Left lung (tissue), 10 donors: ENCODE results near the gene PPM1H. TPM values are rescaled to one million over a fixed set of nuclear protein-coding genes. Genes with fewer than 3 reads are reported as not detected.

Experiments
- ATAC-seq: fragments of 200-7000 bp; cut with Tn5 transposase; one replicate; pipeline ENCODE4 v1.9.1; 2020; ENCODE audit warnings: moderate library complexity
- DNase-seq, 4 donors: peaks; one replicate each; pipeline ENCODE4 v3.0.0-alpha.2; 2013 to 2020
- H3K27ac ChIP-seq, 2 donors: fragments of 200-600 bp; sonication (generic) in 1 of 2; one replicate each; pipeline versions ENCODE4 v1.5.0 to v1.8.0; 2020 to 2021
- H3K27me3 ChIP-seq, 2 donors: fragments of 200-600 bp; sonication (generic) in 1 of 2; one replicate each; pipeline versions ENCODE4 v1.5.0 to v1.8.0; 2020 to 2021
- H3K36me3 ChIP-seq, 2 donors: fragments of 200-600 bp; sonication (generic) in 1 of 2; one replicate each; pipeline versions ENCODE4 v1.5.0 to v1.8.0; 2020 to 2021
- H3K4me1 ChIP-seq, 2 donors: fragments of 200-600 bp; one replicate each; pipeline ENCODE4 v1.8.0; 2021
- H3K4me3 ChIP-seq, 2 donors: fragments of 200-600 bp; sonication (generic) in 1 of 2; one replicate each; pipeline versions ENCODE4 v1.5.0 to v1.8.0; 2020 to 2021; ENCODE audit warnings: mild to moderate bottlenecking in 1 of 2
- H3K9me3 ChIP-seq, 2 donors: fragments of 200-600 bp; sonication (generic) in 1 of 2; one replicate each; pipeline versions ENCODE4 v1.5.0 to v1.8.0; 2020 to 2021
- CTCF ChIP-seq, 2 donors: fragments of 200-600 bp; sonication (generic) in 1 of 2; IDR thresholded peaks; one replicate each; pipeline versions ENCODE4 v1.5.0 to v1.8.0; 2021; ENCODE audit warnings: antibody characterized with exemption in 2 of 2
- intact Hi-C, 2 donors: fragments of 100-400 bp; cut with DNase I; formaldehyde crosslinking; loops; one replicate each; pipeline versions ENCODE4 v1.11.2 to v1.14.2; 2022
- polyA plus RNA-seq, 6 donors: library from polyadenylated mRNA; unstranded; fragments of 120-200 nt; gene quantifications; one replicate each; pipeline ENCODE4 v1.2.1, GENCODE V29; 2013; ENCODE audit not compliant: insufficient read length in 6 of 6
- total RNA-seq, 2 donors: library from RNA; stranded (reverse); fragmentation: NEBNext Ultra II Directional; extraction: Animal tissue kit (Norgen Biotek cat#: 25700); gene quantifications; one replicate each; pipeline ENCODE4 v1.2.1, GENCODE V29; 2021
- donor health status: DM: no; HTN: yes; CAD: no.
- donor health status: DM: no; HTN: no; CAD: no.

The PPM1H gene
- total and polyA plus RNA-seq, 8 donors: 5.9 to 12.7 (median 10.6) TPM

DNA sequence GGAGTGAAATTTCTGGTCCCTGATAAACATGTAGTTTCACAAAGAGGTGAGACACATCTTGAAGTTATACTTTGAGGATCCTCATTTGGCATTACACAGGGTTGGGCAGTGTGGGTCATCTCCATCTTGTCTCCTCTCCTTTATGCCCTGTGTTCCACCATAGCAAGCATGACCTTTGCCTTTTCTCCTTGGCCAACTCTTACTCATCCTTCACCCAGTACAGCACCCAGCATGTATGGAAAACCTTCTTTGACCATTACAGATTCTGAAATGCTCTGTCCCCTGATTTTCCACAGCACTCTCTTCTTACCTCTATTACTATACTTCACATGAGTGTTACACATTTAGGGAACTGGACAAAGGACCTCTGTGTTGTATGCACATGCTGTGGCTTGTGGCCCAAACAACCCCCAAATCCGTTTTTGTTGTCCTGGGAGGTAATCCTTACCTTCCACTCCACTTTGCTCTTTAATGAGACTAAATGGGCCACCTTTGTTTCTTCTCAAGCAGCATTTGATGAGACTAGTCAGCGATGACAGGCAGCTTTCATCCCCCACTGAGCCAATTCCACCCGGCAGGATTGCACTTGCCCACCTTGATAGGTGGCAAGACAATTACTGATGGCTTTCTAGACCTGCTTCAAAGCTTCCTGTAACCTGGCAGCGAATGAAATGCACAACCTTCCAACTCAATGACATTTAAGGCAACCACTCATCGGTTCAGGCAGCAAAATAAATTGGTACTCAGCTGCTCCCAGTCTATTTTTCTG is 304.8 kb downstream of the PPM1H start:
- no peak overlapping the region for H3K27ac ChIP-seq
- DNase-seq (no peak), ATAC-seq (no peak)
- no peaks in the 10 kb centered on the region for H3K36me3 ChIP-seq
- intact Hi-C loops: no loop called here
- H3K4me3 ChIP-seq: no peak overlapping the region
- H3K27me3 ChIP-seq: peaks cover 0 to 31% of the 10 kb centered on the region in 2 donors
- TF ChIP-seq CTCF (IDR thresholded peaks at IDR 0.05): no peak
- no peaks in the 10 kb centered on the region for H3K9me3 ChIP-seq
- peaks cover 5 to 19% of the 10 kb centered on the region in 2 donors for H3K4me1 ChIP-seq

GRCh38 chr12:62629413-62629812 is 305.5 kb downstream of the PPM1H start:
- TF ChIP-seq CTCF (IDR thresholded peaks at IDR 0.05): no peak
- ATAC-seq (no peak), DNase-seq (no peak)
- Histone ChIP-seq H3K4me1 (peaks cover 5 to 24% of the 10 kb centered on the region in 2 donors), H3K27me3 (peaks cover 0 to 31% of the 10 kb centered on the region in 2 donors), H3K4me3 (no peak overlapping the region), H3K27ac (no peak overlapping the region), H3K9me3 (no peaks in the 10 kb centered on the region), H3K36me3 (no peaks in the 10 kb centered on the region)
- intact Hi-C loops: no loop called here

- intact Hi-C loops: no loop called here
- ATAC-seq: no peak
- H3K27me3 ChIP-seq: peaks cover 0 to 12% of the 10 kb centered on the region in 2 donors
- H3K27ac ChIP-seq: no peak overlapping the region
- no peak for DNase-seq
- H3K9me3 ChIP-seq: no peaks in the 10 kb centered on the region
- no peak for TF ChIP-seq CTCF (IDR thresholded peaks at IDR 0.05)
- H3K36me3 ChIP-seq: no peaks in the 10 kb centered on the region
- no peak overlapping the region for H3K4me3 ChIP-seq
- H3K4me1 ChIP-seq: peaks cover 1 to 16% of the 10 kb centered on the region in 2 donors
These were observed 307.8 kb downstream of the PPM1H start for GRCh38 chr12:62627181-62627580.

DNA sequence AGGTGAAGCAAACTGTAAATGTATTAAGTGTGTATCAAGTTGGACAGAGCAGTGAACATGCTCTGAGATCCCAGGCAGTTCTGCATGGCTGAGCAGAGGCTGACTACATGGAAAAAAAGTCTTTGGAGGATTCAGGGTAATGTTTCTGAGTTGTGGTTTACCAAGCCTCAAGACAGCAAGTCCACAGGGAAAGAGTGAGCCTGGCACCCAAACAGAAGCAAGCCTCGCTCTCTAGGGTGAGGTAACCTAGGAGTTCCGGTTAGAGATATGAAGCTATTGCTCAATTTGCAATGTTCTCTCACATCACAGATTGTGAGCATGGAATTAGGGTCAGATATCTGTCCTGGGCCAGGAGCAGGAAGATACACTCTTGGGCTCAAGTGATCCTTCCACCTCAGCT is 309.7 kb downstream of the PPM1H start:
- Histone ChIP-seq H3K4me3 (no peak overlapping the region), H3K9me3 (no peaks in the 10 kb centered on the region), H3K36me3 (no peaks in the 10 kb centered on the region), H3K27ac (no peak overlapping the region), H3K27me3 (no peaks in the 10 kb centered on the region), H3K4me1 (peaks cover 0 to 7% of the 10 kb centered on the region in 2 donors)
- no peak for TF ChIP-seq CTCF (IDR thresholded peaks at IDR 0.05)
- intact Hi-C loops: no loop called here
- no peak for DNase-seq
- ATAC-seq: peak; percentile 54

DNA sequence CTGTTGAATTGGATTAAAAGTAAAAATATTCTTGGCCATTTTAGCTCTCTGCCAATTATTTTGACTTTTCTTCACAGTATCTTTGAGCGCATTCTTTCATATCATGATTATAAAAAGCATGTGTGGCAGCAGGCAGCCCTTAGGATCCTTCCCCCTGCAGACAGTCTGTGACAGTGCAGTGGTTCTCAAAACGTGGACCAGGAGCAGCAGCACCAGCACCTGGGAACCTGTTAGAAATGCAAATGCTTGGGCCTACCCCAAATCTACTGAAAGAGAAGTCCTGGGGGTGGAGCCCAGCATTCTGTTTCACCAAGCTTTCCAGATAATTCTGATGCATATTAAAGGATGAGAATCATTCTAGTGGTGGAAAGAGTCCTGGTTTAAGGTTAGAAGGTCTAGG is 312.8 kb downstream of the PPM1H start:
- Histone ChIP-seq H3K4me1 (peaks cover 0 to 7% of the 10 kb centered on the region in 2 donors), H3K36me3 (no peaks in the 10 kb centered on the region), H3K4me3 (no peak overlapping the region), H3K27me3 (no peaks in the 10 kb centered on the region), H3K9me3 (no peaks in the 10 kb centered on the region), H3K27ac (no peak overlapping the region)
- intact Hi-C loops: no loop called here
- TF ChIP-seq CTCF (IDR thresholded peaks at IDR 0.05): no peak
- DNase-seq (no peak), ATAC-seq (no peak)
